ENCODE measurements around the gene PTPRS. TPM values are rescaled to one million over a fixed set of nuclear protein-coding genes. Genes with fewer than 3 reads are reported as not detected.

Gene PTPRS
- total RNA-seq, 4 donors from 2014 or later = 21.1 to 68.5 (median 42.3) TPM

GRCh38 chr19:5361407-5361806 lies 20.8 kb upstream of the PTPRS start:
- intact Hi-C loops (cut with DNase I; ENCODE audit: low total_unique reads) = no loop called here
- Histone ChIP-seq H3K4me3 (no peak overlapping the region), H3K27me3 (peaks cover 0 to 41% (median 24%) of the 10 kb centered on the region in 3 donors), H3K36me3 (no peaks in the 10 kb centered on the region), H3K9me3 (no peaks in the 10 kb centered on the region), H3K27ac (no peak overlapping the region), H3K4me1 (no peaks in the 10 kb centered on the region)
- in situ Hi-C loops (cut with MboI; ENCODE audit: low sequenced_read_pairs in 4 of 4) = no loop called here
- DNase-seq = no peak
- TF ChIP-seq POLR2A (IDR thresholded peaks at IDR 0.05) (no peak), CTCF (IDR thresholded peaks at IDR 0.05 in 4 of 5, conservative IDR thresholded peaks at IDR 0.05 in 1 of 5) (no peak)
- no peak for ATAC-seq

DNA sequence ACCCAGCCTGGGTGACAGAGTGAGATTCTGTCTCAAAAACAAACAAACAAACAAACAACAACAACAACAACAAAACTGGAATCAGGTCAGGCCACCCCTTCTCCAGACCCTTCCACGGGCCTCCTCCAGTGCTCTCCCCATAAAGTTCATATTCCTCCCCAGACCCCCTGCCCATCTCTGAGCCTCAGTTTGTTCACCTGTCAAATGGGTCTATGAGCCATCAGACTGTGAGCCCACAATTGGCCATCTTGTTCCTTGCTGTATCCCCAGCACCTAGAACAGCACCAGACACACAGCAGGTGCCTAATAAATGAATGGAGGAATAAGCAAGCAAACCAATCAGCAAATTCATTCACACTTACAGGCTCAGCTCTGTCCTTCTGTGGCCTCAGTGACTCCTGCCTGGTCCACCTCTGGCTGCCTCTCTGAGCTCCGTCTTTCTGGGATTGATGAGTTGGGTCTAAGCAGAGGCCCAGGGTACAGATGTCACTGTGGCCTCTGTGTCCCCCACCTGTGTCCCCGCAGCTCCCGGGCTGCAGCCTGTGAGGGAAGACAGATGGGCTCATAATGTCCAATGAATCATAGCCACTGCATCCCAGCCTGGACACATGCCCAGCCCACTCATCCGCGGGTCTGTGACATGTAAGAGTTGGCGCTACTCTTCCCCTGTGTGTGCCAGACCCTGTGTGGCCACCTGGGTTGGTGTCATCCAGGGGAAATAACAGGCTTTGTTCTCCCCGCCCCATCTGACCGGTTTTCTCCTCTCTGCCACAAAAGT lies 19.6 kb upstream of the PTPRS start:
- Histone ChIP-seq H3K4me3 (no peak overlapping the region), H3K36me3 (no peaks in the 10 kb centered on the region), H3K4me1 (no peaks in the 10 kb centered on the region), H3K27ac (no peak overlapping the region), H3K27me3 (peaks cover 4 to 53% (median 28%) of the 10 kb centered on the region in 3 donors), H3K9me3 (no peaks in the 10 kb centered on the region)
- TF ChIP-seq CTCF (IDR thresholded peaks at IDR 0.05 in 4 of 5, conservative IDR thresholded peaks at IDR 0.05 in 1 of 5) = no peak
- TF ChIP-seq POLR2A (IDR thresholded peaks at IDR 0.05) = no peak
- DNase-seq (no peak), ATAC-seq (no peak)
- intact Hi-C loops (cut with DNase I; ENCODE audit: low total_unique reads) = no loop called here
- in situ Hi-C loops (cut with MboI; ENCODE audit: low sequenced_read_pairs in 4 of 4) = no loop called here

- Histone ChIP-seq H3K27ac (no peak overlapping the region), H3K4me1 (no peaks in the 10 kb centered on the region), H3K4me3 (no peak overlapping the region), H3K27me3 (peaks cover 9 to 59% (median 28%) of the 10 kb centered on the region in 3 donors), H3K36me3 (no peaks in the 10 kb centered on the region), H3K9me3 (no peaks in the 10 kb centered on the region)
- intact Hi-C loops (cut with DNase I; ENCODE audit: low total_unique reads) = no loop called here
- no peak for DNase-seq
- in situ Hi-C loops (cut with MboI; ENCODE audit: low sequenced_read_pairs in 4 of 4) = no loop called here
- ATAC-seq = no peak
- no peak for TF ChIP-seq CTCF (IDR thresholded peaks at IDR 0.05 in 4 of 5, conservative IDR thresholded peaks at IDR 0.05 in 1 of 5)
- TF ChIP-seq POLR2A (IDR thresholded peaks at IDR 0.05) = no peak
Measured at GRCh38 chr19:5358173-5358800, 17.7 kb upstream of the PTPRS start.

DNA sequence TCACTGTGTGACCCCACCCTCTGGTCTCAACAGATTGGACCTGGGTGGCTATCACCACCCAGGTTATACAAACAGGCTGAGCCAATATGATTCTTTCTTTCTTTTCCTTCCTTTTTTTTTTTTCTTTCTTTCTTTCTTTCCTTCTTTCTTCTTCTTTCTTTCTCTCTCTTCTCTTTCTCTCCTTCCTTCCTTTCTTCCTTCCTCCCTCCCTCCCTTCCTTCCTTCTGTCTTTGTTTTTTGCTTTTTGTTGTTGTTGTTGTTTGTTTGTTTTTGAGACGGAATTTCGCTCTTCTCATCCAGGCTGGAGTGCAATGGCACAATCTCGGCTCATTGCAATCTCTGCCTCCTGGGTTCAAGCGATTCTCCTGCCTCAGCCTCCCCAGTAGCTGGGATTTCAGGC lies 17.0 kb upstream of the PTPRS start:
- intact Hi-C loops (cut with DNase I; ENCODE audit: low total_unique reads) (no loop called here), in situ Hi-C loops (cut with MboI; ENCODE audit: low sequenced_read_pairs in 4 of 4) (no loop called here)
- H3K36me3 ChIP-seq = no peaks in the 10 kb centered on the region
- H3K27me3 ChIP-seq = peaks cover 9 to 59% (median 23%) of the 10 kb centered on the region in 3 donors
- no peaks in the 10 kb centered on the region for H3K4me1 ChIP-seq
- ATAC-seq (no peak), DNase-seq (no peak)
- H3K27ac ChIP-seq = no peak overlapping the region
- no peak for TF ChIP-seq POLR2A (IDR thresholded peaks at IDR 0.05)
- no peak for TF ChIP-seq CTCF (IDR thresholded peaks at IDR 0.05 in 4 of 5, conservative IDR thresholded peaks at IDR 0.05 in 1 of 5)
- no peaks in the 10 kb centered on the region for H3K9me3 ChIP-seq
- H3K4me3 ChIP-seq = no peak overlapping the region
